H1 (cell line): Measurements from ENCODE around the gene RUFY1. TPM values are rescaled to one million over a fixed set of nuclear protein-coding genes. Genes with fewer than 3 reads are reported as not detected.
A peak's percentile ranks its signal among the peaks of the same experiment; 100 is the strongest.

ENCODE experiments used
- ASH2L ChIP-seq: fragments of 200-600, 300-600 bp; sonication (generic); IDR thresholded peaks from one replicate; pipeline ENCODE4 v1.7.1; 2017; ENCODE audit warnings: low read length
- CTBP2 ChIP-seq: IDR thresholded peaks from 2 replicates; pipeline ENCODE4 v1.7.0; 2011; ENCODE audit warnings: borderline replicate concordance, mild to moderate bottlenecking, moderate library complexity, mixed read lengths, low read length; ENCODE audit not compliant: insufficient read depth, insufficient read length
- EZH2 ChIP-seq: fragments of 200-600 bp; sonication (generic); IDR thresholded peaks from 2 replicates; pipeline ENCODE4 v1.7.1; 2012; ENCODE audit warnings: low read depth, mild to moderate bottlenecking, moderate library complexity, low read length, inconsistent platforms; ENCODE audit not compliant: severe bottlenecking
- NRF1 ChIP-seq: IDR thresholded peaks from 2 replicates; pipeline ENCODE4 v1.6.1; 2011; ENCODE audit warnings: mild to moderate bottlenecking, low read depth, low read length, improper control_type of control experiment
- PHF8 ChIP-seq: fragments of 200-600 bp; sonication (generic); conservative IDR thresholded peaks from 2 replicates; pipeline ENCODE4 v1.7.1; 2012; ENCODE audit warnings: low read depth, mild to moderate bottlenecking, inconsistent platforms, low read length, moderate library complexity
- TAF1 ChIP-seq: IDR thresholded peaks from 2 replicates; pipeline ENCODE4 v1.6.1; 2011; ENCODE audit warnings: mild to moderate bottlenecking, low read depth, low read length
- polyA plus RNA-seq, 7 experiments: library from polyadenylated mRNA; depleted of rRNA in 3 of 7; stranded (reverse) in 5 of 7; unstranded in 2 of 7; fragments of >200 nt in 5 of 7; fragments of 200-250 nt in 2 of 7; gene quantifications; 1 replicate in 5 of 7; 2 replicates in 1 of 7; 4 replicates in 1 of 7; pipeline versions ENCODE4 v1.2.1 to v1.2.3, GENCODE V29; 2011 to 2013; ENCODE audit warnings: missing spikeins in 2 of 7, mixed read lengths in 2 of 7
- total RNA-seq: library from RNA; stranded (reverse); fragmentation: NEBNext Ultra II Directional; extraction: Animal tissue kit (Norgen Biotek cat#: 25700); gene quantifications from 2 replicates; pipeline ENCODE4 v1.2.1, GENCODE V29; 2021
- TF ChIP-seq, protein P1 (sequence below): IDR thresholded peaks from 2 replicates; pipeline ENCODE4 v1.6.1; 2012; ENCODE audit warnings: inconsistent platforms

Gene RUFY1
- total and polyA plus RNA-seq, 2 of the 8 experiments (the other 6 are each of a cell fraction or from before 2014, with no cell fraction given) = 22.4 to 29.5 TPM

DNA sequence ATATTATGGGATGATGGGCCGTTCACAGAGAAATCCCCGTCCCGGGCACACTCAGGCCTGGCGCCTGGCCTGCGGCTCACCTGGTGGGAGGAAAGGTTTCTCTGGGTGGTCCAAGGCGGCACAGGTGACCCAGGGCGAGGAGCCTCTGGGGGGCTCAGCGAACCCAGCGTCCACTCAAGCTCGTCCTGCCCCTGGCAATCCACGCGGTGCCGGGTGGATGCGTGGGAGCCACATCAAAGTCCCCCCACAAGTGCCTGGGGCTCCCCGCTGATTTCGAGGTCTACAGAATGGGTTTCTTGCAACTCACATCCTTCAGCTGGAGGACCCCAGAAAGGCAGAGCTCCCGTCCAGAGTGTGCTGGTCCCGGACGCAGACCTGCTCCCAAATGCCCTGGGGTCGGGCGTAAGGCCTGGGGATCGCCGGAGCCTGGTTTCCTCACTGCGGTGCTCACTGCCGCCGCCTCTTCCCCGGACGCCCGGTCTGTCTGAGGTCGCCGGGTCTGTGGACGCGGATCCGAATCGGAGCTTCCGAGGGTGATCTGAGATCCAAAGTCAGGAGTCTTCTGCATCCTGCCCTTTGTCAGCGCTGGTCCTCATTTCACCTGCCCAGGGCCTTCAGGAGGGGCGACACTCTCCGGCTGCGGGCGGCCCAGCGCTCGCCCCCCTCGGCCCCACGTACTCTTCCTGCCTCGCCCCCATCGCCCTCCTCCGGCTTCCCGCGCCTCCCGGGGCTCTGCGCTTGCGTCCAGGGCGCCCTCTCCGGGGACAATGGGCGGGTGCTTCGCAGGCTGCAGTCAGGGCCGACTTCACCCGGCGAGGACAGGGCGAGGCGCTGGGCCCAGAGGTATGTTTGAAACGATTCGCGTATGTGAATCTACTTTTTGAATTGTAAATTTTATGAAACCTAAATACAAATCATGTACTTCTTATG, 20.0 kb upstream of the RUFY1 start (continued):
- TF ChIP-seq NRF1 = peak; percentile 20; the same call in 1 of the 2 replicates
- peak; percentile 39; the same call in 1 of the 2 replicates for TF ChIP-seq PHF8
- TF ChIP-seq, protein P1, sequence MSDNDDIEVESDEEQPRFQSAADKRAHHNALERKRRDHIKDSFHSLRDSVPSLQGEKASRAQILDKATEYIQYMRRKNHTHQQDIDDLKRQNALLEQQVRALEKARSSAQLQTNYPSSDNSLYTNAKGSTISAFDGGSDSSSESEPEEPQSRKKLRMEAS = peak; percentile 74
- TF ChIP-seq EZH2 = peak; percentile 20
- no peak for TF ChIP-seq CTBP2
- TF ChIP-seq ASH2L = peak; percentile 64
- TF ChIP-seq TAF1 = 0 out of 2 replicates have a peak, but pooled peaks have one; percentile 30
